GM20000 (cell line): ENCODE measurements around the gene CORO2B.

ENCODE experiments used
- DNase-seq: peaks from one replicate; pipeline ENCODE4 v3.0.0; 2012; ENCODE audit warnings: low spot score
- CTCF ChIP-seq: IDR thresholded peaks from 2 replicates; pipeline ENCODE4 v1.5.1; 2012; ENCODE audit warnings: mild to moderate bottlenecking, control low read depth; ENCODE audit errors: extremely low read depth, missing control alignments

The CORO2B gene

GRCh38 chr15:68586274-68586961, 7.6 kb downstream of the CORO2B start:
- TF ChIP-seq CTCF: no peak
- no peak for DNase-seq

GRCh38 chr15:68587769-68588385, 9.1 kb downstream of the CORO2B start:
- DNase-seq: no peak
- no peak for TF ChIP-seq CTCF

GRCh38 chr15:68589053-68589452, 10.3 kb downstream of the CORO2B start:
- no peak for DNase-seq
- TF ChIP-seq CTCF: no peak

GRCh38 chr15:68589783-68590710, 11.3 kb downstream of the CORO2B start:
- no peak for TF ChIP-seq CTCF

GRCh38 chr15:68590721-68591389, 12.1 kb downstream of the CORO2B start:
- no peak for DNase-seq
- TF ChIP-seq CTCF: no peak

More at GRCh38 chr15:68589783-68590710, 11.3 kb downstream of the CORO2B start:
- DNase-seq: no peak

- DNase-seq: no peak
- TF ChIP-seq CTCF: no peak
Observed at GRCh38 chr15:68592054-68592453, 13.3 kb downstream of the CORO2B start.

- no peak for TF ChIP-seq CTCF
Observed at GRCh38 chr15:68592544-68592943, 13.8 kb downstream of the CORO2B start.

More at GRCh38 chr15:68592544-68592943, 13.8 kb downstream of the CORO2B start:
- DNase-seq: no peak
